Pulmonary artery endothelial cell (primary cell): ENCODE measurements around the gene BMPR1B. TPM values are rescaled to one million over a fixed set of nuclear protein-coding genes. Genes with fewer than 3 reads are reported as not detected.

Experiments used
- DNase-seq: peaks from one replicate; pipeline ENCODE4 v3.0.0-alpha.2; 2011; ENCODE audit warnings: low read depth, low spot score
- total RNA-seq: library from RNA; depleted of rRNA; stranded (reverse); fragments of >200 nt; gene quantifications from 2 replicates; pipeline ENCODE4 v1.2.3, GENCODE V29; 2014

BMPR1B gene
- total RNA-seq, 1 donor from 2014 or later, result 0.13 TPM

DNA sequence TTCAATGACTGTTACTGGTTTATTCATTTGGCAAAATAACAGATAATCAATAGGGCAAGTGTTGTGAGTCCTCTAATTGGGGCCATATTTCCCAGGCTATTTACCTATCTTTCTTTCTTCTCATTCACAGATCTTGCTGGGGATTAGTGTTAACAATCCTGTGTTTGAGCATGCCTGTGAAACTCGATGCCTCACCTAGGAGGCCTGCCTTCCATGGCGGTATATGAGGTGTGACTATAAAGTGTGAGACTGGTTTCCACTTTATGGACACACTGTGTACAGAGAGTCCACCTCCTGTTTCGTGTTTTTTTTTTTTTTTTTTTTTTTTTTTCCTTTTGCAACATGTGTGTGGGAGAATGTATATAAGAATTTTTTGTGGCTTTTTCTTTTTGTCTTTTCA lies 199.3 kb downstream of the BMPR1B start:
- no peak for DNase-seq

DNA sequence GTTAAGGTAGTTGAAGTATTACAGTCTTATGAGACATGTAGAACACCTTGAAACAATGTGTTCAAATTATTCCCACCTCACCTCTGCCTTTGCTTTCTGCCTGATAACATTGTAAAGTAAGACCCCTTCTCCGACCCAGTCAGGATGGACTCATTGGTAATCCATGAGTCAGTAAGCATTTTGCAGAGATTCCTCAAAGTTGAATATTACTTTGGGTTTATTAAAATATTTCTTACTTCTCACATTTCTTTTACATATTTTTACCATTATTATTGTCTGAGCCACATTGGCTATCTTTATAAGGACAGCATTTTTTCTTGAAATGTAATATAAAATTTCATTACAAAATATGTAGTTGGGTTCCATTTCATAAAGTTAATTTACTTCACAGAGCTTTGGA lies 201.6 kb downstream of the BMPR1B start:
- no peak for DNase-seq

DNA sequence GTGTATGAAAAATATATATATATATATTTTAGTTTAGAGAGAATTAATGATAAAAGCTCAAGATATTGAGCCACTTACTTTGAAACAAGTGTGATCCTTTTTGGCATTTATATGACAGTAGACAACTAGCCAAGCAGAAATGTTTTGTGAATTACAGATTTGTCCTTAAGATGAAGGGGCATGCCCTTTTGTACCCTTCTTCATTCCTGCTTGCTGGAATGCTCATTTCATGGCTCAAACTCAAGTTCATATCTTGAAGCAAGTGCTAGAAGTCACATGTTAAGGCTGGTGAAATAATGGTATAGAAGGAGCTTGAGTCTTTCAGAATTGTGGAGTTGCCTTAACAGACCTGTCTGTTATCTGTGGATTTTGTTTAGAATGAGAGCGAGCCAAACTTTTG lies 203.0 kb downstream of the BMPR1B start:
- DNase-seq, result no peak

DNA sequence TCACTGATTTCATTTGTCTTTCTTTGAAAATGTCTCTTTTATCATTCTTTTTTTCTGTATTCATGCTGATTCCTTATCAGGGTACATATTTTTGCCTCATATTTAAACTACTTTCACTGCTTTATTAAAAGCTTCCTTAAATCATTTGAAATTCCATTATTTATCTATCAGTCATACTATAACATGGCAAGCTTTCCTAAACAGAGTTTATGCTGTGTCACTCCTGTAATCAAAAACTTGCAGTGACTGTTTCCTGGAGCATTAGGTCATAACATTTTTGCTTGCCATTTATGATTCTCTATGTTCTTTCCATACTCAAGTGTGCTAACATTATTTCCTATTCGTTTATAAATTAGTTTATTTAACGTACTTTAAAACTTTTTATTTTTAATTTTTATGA lies 203.7 kb downstream of the BMPR1B start:
- DNase-seq, result no peak

DNA sequence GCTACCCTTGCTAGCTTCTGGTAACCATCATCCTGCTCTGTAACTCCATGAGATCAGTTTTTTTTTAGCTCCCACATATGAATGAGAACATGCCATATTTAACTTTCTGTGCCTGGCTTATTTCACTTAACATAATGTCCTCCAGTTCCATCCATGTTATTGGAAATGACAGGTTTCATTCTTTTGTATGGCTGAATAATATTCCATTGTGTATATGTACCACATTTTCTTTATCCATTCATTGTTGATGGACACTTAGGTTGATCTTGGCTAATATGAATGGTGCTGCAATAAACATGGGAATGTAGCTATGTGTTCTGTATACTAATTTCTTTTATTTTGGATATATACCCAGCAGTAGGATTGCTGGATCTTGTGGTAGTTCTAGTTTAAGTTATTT lies 204.7 kb downstream of the BMPR1B start:
- DNase-seq, result no peak

DNA sequence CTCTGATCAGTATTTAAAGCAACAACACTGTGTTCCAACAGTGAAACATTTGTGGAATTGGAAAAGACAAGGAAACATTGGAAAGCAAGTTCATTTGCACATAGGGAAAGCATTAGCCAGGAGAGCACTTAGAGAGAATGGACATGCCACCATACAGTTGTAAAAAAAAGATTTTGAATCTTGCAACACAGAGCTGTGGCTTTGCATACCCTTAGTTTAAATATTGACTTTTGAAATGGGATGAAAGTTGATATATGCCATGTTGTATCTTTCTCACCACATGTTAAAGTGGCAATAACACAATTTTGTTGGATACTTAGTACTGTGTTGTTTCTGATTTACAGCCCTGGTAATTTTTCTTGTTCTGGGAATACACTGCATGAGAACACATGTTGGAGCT lies 208.1 kb downstream of the BMPR1B start:
- DNase-seq, result no peak

DNA sequence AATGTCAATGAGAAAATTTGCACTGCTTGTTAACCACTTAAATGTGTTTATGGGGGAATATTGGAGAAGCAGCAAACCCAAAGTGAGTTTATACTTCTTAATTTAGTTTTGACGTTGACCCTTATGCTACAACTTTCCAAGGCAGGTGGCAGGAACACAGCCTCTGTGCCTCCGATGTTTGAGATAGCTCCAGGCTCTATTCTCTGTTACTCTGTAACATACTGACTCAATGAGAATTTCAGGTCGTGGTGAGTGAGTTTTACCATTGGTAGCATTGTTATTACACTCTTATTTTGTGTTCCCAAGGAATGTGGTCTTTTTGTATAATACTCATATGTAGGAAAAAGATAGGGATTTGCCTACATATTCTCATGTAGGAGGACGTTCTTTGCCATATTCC lies 210.7 kb downstream of the BMPR1B start:
- DNase-seq, result no peak

DNA sequence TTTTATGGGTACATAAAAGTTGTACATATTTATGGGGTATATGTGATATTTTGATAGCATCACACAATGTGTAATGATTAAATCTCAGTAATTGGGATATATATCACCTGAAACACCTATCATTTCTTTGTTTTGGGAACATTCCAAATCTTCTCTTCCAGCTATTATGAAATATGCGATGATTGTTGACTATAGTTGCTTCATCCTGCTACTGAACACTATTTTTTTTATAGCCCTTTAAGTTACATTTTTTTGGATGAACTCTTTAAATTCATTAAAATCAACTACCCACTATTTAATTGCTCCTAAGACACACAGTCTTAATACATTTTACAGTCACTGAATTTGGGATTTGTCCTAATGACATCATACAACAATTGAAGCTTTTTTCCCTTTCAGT lies 212.9 kb downstream of the BMPR1B start:
- no peak for DNase-seq

DNA sequence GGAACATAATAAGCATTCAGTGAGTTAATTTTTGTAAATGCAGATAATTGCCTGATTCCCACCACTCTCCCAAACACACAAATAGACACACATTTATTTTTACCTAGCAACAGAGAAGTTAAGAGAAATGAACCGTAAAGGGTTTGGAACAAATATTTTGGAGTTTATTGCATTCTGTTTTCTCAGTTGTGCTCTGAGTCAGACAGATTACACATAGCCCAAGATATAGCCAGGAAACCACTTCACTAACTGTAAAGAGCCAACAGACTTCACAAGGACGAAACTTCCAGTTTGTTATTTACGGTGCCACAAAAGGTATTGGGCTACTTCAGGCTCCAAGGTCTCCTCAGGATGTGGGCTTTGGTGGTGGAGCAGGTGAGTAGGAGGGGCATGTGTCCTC lies 217.0 kb downstream of the BMPR1B start:
- no peak for DNase-seq

DNA sequence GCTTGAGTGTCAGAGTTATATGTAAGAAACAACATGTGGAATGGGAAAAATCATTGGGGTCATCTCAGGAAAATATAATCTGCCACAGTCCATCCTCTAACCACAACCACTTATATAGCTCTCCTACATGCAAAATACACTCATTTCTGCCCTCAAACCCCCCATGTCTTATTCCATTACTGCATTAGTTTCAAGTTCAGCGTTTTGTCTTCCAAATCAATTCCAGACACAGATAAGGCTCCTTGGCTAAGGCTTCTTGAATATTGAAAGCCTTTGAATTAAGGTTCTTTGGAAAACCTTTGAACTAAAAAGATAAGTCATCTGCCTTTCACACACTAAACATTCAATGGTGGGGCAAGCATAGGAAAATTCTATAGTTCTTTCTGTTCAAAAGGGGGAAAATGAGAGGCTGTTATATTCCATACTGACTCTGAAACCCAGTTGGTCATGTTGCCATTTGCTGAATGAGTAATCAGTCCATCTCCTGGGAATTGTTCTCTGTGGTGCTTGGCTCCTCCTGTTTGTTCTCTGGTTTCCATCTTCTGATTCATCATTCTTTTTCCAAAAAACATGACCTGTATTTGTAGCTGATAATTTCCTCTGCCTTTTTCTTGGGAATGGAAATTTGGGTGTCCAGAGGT lies 218.7 kb downstream of the BMPR1B start:
- DNase-seq, result no peak

DNA sequence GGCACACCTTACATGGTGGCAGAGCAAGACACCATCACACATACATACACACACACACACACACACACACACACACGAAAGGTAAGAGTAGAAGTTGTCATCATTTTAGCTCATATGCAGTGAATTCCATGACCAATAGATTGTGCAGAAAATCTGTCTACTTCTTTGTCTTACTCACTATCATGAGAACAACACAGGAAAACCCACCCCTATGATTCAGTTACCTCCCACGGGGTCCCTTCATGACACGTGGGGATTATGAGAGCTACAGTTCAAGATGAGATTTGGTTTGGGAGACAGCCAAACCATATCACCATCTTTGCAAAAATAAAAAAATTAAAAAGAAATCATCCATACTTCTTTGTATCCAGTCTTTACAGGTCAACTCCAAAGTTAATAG lies 221.1 kb downstream of the BMPR1B start:
- no peak for DNase-seq

DNA sequence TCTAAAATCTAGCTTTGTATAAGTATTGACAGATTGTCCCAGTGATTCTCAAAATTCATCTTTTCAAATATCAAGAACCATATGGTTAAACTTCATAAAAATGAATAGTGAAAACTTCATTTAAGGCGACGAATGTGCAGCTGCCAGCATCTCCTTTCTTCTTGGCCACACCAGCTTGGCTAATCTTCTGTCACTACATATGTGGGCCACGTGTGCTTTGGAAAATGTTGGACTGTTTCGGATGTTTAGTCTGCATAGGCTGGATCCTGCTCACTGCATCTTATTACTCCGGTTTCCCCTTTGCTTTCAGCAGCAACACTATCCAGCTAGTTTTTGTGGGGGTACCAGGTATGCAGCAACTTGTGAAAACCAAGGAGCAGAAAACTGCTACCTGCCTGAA lies 221.9 kb downstream of the BMPR1B start:
- no peak for DNase-seq

DNA sequence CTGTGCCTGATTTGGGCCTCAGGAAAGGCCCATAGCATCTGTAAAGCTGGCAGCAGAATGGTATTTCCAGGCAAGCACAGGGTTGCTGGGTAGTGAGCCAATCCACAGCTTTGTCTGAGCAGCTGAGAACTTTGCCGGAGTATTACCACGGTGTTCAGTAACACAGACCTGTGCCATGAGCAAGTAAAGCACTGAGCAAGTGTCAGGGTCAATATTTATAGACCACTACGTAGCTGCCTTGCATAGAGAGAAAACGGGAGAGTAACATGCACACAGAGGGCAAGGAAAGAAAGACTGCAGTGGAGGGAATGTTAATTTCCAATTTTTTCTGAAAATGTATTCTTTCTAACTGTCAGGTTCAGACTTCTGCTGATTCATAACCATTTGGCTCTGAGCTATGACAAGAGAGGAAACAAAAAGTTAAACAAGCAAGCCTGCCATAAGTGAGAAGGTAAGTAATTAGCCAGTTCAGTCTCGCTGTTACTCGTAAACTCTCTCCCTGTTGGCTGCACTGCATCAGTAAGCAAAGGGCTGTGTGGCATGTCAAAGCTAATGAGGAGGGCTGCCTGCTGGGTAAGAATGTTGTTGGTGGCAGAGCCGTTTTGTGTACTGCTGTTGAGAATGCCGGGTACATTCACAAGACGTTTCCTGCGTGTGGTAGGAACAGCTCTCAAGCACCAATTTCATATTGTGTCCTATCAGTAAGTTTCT lies 238.1 kb downstream of the BMPR1B start:
- DNase-seq, result no peak

DNA sequence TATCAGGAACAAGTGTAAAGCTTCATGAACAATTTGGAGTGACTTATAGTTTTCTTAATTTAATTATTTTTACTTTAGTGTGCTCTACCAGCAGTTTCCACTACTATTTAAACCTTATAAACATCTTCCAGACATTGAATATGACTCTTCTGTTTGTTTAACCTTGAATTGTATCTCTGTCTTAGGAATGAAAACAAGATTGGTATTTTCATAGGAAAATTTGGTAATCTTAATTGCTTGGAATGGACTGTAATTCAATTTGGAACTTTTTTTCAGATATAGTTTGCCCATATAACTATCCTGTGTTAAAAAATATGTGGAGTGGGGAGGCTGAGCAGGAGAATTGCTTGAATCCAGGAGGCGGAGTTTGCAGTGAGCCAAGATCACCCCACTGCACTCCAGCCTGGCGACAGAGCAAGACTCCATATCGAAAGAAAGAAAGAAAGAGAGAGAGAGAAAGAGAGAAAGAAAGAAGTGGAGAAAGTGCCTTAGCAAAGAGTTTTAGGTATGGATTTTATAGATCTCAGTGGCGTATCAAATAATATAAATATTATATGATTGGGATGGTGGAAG lies 242.4 kb downstream of the BMPR1B start:
- DNase-seq, result no peak

DNA sequence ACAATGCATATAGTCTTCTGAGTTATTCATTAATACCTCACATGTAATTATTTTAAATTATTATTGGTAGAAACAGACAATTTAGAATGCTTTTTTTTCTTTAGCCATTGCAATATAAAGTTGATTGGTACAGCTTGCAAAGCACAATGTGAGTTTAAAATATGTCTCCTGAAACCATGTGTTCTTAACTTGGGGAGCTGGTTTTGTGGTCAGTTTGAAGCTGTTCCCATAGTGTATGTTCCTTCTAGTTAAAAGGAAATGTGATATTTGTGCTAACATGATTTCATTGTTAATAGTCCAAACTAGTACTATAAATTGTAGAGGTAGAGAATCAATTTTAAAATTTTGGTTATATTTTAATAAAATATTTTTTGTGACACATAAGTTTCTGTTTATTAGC lies 247.2 kb downstream of the BMPR1B start:
- no peak for DNase-seq

DNA sequence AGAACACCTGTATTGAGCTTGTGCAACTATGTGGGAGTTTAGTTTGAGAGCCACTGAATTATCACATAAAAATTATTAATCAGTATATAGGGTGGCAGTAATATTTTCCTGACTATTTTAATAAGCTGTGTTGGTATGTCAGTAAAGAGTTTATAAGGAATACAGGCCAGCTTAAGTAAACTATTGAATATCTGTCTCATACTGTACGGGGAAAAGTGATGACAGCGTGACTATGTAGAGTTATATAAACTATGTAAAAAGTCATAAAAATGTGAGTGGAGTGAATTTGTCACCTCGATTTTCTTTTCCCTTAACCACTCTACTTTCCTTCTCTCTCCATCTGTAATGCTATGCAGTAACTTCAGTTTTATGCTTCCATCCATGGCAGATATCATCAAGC lies 250.2 kb downstream of the BMPR1B start:
- DNase-seq, result no peak

DNA sequence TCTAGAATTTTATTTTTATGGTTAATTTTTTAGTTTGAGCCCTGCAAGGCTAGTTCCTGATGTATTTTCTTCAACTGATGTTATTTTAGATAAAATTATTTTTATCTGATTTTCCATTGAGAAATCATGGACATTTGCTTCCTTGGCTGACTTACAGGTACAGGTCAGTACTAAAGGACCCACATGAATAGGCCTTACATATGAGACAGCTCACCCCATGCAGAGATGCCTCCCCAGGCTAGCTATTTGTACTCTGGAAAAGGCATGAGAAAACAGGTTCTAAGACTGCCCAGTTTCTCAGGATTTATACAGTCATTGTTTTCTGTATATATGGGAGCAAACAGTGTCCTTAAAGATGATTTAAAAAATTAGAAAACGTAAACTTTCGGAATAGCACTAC lies 255.5 kb downstream of the BMPR1B start:
- DNase-seq, result no peak

DNA sequence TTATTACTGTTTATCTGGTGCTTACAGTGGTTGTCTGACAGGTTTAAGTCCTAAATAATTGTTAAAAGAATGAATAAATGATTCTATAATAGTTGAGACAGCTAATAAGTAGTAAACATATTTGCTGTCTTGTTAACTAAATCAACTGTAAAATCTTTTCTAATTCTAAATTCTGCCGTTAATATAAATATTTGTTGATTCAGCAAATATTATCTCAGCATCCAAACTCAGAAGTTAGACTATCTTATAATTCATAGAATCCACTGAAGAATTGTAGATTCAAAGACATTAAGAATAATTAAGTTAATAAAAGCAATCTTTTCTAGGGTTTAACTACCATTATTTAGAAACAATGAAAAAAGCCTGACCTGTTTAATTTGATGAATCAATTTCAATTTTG lies 256.3 kb downstream of the BMPR1B start:
- DNase-seq, result no peak

DNA sequence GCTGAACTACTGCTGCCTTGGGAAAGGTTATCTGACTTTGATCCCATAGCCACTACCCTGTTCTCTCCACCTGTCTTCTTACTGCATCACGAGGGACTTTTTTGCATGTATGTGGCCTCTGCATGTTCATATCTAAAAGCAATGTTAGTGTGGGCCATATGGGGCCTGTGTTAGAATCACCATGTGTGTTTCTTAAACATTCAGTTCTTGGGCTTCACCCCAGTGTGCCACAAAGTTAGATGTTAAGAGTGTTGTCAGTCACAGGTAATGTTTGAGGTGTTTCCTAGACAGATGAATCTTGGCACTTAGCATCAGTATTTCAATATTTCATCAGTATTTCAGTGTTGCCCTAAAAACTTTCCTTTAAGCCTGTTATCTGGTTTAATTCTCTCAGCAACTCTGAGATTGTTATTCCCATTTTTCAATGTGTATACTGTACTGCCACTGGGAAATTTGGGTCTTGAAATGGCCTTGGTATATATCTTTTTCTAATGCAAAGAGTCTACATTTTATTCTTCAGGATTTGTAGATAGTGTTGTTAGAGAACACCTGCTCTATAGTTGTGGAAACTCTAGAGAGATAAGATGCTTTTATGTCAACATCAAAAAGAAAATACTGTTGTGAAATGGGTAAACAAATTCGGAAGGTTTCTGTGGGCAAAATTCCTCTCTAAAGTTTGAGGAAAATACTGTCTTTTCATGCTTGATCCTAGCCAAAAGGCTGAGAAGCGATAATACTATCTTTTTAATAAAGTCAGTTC lies 259.7 kb downstream of the BMPR1B start:
- DNase-seq, result no peak

DNA sequence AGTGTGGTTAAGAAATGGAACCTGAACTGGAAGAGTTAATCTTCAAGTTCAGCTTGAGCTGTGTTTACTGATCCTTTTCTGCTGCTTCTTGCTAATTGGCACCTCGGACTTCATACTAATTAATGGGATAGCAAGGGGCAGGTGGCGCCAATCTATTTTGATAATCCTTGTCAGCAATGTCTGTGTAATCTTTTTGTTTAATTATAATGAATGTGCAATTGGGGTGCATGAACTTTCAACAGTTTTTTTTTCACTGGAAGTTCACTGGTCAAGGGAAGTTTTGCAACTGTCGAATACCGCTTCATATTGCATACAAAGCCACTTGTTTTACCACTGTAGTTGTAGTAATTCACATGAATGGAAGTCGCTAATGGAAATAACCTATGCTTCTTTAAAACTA lies 261.0 kb downstream of the BMPR1B start:
- no peak for DNase-seq

DNA sequence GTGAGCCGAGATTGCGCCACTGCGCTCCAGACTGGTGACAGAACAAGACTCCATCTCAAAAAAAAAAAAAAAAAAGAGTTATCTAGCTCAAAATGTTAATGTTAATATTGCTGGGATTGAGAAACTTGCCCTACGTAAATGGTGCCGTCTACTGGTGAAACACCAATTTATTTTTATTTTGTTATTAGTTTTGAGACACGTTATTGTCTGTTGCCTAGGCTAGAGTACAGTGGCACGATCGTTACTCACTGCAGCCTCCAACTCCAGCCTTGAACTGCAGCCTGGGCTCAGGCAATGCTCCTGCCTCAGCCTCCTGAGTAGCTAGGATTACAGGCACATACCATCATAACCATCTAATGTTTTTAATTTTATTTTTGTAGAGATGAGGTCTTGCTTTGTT lies 262.8 kb downstream of the BMPR1B start:
- no peak for DNase-seq

DNA sequence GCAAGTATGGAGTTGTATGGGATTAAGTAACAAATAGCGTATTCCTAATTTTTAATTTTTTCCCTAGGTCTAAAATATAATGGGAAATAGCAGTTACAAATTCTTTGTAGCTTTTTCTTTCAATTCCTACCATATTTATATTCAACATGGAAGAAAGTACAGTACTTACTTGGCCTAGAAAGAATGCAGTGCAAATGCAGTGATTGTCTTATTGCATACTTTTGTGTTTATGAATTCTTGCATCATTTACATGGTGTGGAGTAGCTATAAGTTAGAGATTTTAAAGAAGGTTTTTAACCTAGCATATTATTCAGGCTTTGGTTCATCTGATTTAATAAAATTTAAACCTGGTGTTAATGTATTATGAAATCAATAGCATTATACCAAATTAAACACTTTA lies 263.3 kb downstream of the BMPR1B start:
- DNase-seq, result no peak
